ENCODE measurements around the gene TXLNG. TPM values are rescaled to one million over a fixed set of nuclear protein-coding genes. Genes with fewer than 3 reads are reported as not detected.

Gene TXLNG
- total and polyA plus RNA-seq, 2 of the 13 experiments (the other 11 are each of a cell fraction or from before 2014, with no cell fraction given): 13.1 to 15.5 TPM

DNA sequence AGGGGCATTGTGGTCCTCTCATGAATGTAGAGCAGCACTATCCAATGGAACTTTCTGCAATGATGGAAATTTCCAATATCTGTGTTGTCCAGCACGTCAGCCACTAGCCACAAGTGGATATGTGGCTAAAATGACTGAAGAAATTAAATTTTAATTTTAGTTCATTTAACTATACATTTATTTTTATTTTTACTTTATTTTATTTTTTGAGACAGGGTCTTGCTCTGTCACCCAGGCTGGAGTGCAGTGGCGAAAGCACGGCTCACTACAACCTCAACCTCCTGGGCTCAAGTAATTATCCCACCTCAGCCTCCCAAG, 97.2 kb downstream of the TXLNG start:
- no peaks in the 10 kb centered on the region for H3K36me3 ChIP-seq (replicated peaks in 1 of 2; ENCODE audit: control insufficient read depth in 1 of 2, insufficient read depth in 2 of 2, low read length in 2 of 2)
- H3K4me2 ChIP-seq (ENCODE audit: low read depth, low read length): no peak overlapping the region
- FAIRE-seq: no peak
- H3K4me1 ChIP-seq (ENCODE audit: insufficient read depth, low read length): no peaks in the 10 kb centered on the region
- H3K79me2 ChIP-seq (ENCODE audit: insufficient read depth, low read length): no peaks in the 10 kb centered on the region
- no peak for DNase-seq (ENCODE audit: low spot score)
- in situ Hi-C loops (cut with HindIII; ENCODE audit: extremely low pct_ligation_motif_present, low pct_unique_long_range_greater_than_20kb): no loop called here
- no peak for TF ChIP-seq JUND (CRISPR knock-in tag; IDR thresholded peaks at IDR 0.05)
- TF ChIP-seq ZNF776 (CRISPR knock-in tag; IDR thresholded peaks at IDR 0.05): no peak
- TF ChIP-seq, protein P1, sequence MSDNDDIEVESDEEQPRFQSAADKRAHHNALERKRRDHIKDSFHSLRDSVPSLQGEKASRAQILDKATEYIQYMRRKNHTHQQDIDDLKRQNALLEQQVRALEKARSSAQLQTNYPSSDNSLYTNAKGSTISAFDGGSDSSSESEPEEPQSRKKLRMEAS (IDR thresholded peaks at IDR 0.05): no peak
- TF ChIP-seq FOXC1 (CRISPR knock-in tag; IDR thresholded peaks at IDR 0.05; ENCODE audit: borderline replicate concordance): no peak
- TF ChIP-seq, protein P2, sequence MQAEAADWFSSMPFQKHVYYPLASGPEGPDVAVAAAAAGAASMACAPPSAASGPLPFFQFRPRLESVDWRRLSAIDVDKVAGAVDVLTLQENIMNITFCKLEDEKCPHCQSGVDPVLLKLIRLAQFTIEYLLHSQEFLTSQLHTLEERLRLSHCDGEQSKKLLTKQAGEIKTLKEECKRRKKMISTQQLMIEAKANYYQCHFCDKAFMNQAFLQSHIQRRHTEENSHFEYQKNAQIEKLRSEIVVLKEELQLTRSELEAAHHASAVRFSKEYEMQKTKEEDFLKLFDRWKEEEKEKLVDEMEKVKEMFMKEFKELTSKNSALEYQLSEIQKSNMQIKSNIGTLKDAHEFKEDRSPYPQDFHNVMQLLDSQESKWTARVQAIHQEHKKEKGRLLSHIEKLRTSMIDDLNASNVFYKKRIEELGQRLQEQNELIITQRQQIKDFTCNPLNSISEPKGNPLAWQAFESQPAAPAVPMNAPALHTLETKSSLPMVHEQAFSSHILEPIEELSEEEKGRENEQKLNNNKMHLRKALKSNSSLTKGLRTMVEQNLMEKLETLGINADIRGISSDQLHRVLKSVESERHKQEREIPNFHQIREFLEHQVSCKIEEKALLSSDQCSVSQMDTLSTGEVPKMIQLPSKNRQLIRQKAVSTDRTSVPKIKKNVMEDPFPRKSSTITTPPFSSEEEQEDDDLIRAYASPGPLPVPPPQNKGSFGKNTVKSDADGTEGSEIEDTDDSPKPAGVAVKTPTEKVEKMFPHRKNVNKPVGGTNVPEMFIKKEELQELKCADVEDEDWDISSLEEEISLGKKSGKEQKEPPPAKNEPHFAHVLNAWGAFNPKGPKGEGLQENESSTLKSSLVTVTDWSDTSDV (CRISPR knock-in tag; IDR thresholded peaks at IDR 0.05): no peak
- TF ChIP-seq, protein P3, sequence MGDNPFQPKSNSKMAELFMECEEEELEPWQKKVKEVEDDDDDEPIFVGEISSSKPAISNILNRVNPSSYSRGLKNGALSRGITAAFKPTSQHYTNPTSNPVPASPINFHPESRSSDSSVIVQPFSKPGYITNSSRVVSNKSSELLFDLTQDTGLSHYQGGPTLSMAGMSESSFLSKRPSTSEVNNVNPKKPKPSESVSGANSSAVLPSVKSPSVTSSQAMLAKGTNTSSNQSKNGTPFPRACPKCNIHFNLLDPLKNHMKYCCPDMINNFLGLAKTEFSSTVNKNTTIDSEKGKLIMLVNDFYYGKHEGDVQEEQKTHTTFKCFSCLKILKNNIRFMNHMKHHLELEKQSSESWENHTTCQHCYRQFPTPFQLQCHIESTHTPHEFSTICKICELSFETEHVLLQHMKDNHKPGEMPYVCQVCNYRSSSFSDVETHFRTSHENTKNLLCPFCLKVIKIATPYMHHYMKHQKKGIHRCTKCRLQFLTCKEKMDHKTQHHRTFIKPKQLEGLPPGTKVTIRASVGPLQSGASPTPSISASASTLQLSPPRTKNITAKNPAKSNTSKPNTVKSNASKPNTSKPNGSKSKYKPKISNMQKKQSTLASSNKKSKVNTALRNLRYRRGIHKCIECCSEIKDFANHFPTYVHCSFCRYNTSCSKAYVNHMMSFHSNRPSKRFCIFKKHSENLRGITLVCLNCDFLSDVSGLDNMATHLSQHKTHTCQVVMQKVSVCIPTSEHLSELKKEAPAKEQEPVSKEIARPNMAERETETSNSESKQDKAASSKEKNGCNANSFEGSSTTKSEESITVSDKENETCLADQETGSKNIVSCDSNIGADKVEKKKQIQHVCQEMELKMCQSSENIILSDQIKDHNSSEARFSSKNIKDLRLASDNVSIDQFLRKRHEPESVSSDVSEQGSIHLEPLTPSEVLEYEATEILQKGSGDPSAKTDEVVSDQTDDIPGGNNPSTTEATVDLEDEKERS (CRISPR knock-in tag; IDR thresholded peaks at IDR 0.05): no peak
- TF ChIP-seq, protein P4, sequence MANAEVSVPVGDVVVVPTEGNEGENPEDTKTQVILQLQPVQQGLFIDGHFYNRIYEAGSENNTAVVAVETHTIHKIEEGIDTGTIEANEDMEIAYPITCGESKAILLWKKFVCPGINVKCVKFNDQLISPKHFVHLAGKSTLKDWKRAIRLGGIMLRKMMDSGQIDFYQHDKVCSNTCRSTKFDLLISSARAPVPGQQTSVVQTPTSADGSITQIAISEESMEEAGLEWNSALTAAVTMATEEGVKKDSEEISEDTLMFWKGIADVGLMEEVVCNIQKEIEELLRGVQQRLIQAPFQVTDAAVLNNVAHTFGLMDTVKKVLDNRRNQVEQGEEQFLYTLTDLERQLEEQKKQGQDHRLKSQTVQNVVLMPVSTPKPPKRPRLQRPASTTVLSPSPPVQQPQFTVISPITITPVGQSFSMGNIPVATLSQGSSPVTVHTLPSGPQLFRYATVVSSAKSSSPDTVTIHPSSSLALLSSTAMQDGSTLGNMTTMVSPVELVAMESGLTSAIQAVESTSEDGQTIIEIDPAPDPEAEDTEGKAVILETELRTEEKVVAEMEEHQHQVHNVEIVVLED (CRISPR knock-in tag; IDR thresholded peaks at IDR 0.05; ENCODE audit: borderline replicate concordance): no peak
- TF ChIP-seq BORCS8-MEF2B (CRISPR knock-in tag; IDR thresholded peaks at IDR 0.05): no peak
- TF ChIP-seq, protein P5, sequence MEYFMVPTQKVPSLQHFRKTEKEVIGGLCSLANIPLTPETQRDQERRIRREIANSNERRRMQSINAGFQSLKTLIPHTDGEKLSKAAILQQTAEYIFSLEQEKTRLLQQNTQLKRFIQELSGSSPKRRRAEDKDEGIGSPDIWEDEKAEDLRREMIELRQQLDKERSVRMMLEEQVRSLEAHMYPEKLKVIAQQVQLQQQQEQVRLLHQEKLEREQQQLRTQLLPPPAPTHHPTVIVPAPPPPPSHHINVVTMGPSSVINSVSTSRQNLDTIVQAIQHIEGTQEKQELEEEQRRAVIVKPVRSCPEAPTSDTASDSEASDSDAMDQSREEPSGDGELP (IDR thresholded peaks at IDR 0.05; ENCODE audit: borderline replicate concordance, low read depth): no peak
- no peak for TF ChIP-seq ZNF180 (CRISPR knock-in tag; IDR thresholded peaks at IDR 0.05; ENCODE audit: borderline replicate concordance, low read depth)
- no peak for TF ChIP-seq ZNF484 (CRISPR knock-in tag; IDR thresholded peaks at IDR 0.05; ENCODE audit: borderline replicate concordance, low read depth)
- TF ChIP-seq, protein P6, sequence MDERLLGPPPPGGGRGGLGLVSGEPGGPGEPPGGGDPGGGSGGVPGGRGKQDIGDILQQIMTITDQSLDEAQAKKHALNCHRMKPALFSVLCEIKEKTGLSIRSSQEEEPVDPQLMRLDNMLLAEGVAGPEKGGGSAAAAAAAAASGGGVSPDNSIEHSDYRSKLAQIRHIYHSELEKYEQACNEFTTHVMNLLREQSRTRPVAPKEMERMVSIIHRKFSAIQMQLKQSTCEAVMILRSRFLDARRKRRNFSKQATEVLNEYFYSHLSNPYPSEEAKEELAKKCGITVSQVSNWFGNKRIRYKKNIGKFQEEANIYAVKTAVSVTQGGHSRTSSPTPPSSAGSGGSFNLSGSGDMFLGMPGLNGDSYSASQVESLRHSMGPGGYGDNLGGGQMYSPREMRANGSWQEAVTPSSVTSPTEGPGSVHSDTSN (CRISPR knock-in tag; IDR thresholded peaks at IDR 0.05): no peak
- no peak overlapping the region for H3K27ac ChIP-seq (ENCODE audit: extremely low read length, insufficient read depth, low read length)
- no peaks in the 10 kb centered on the region for H4K20me1 ChIP-seq (ENCODE audit: insufficient read depth, low read length)
- ChIA-PET CTCF (ENCODE audit: low intra/inter-chr PET ratio, low total read pairs) (interaction anchor here (2.8 kb wide), 1 partner anchor 163 kb away, joined by 12 read pairs; no protein-coding TSS in a partner anchor), POLR2A (interaction anchor here (0.9 kb wide), 1 partner anchor 114 kb away, joined by 3 read pairs; no protein-coding TSS in a partner anchor)
- ATAC-seq: no peak
- H3K4me3 ChIP-seq (replicated peaks in 1 of 3; ENCODE audit: insufficient read depth in 1 of 3, low read depth in 2 of 3, low read length in 3 of 3): no peak overlapping the region
- intact Hi-C loops (cut with micrococcal nuclease; ENCODE audit: unreplicated experiment): loop anchor here (1.0 kb wide), 1 partner anchor 163 kb away; no protein-coding TSS in a partner anchor
- no peaks in the 10 kb centered on the region for H3K27me3 ChIP-seq (ENCODE audit: control insufficient read depth in 1 of 2, insufficient read depth in 2 of 2, low read length in 2 of 2)
- 8% methylated on average over 3 of the region's 3 CpGs for WGBS (ENCODE audit: low lambda C conversion rate)
- no peak overlapping the region for H2AFZ ChIP-seq (ENCODE audit: low read length)
- H3K9ac ChIP-seq (ENCODE audit: insufficient read depth, low read depth, low read length): no peak overlapping the region
- BruUV-seq (replicated peaks): no TSS peak
- H3K9me3 ChIP-seq (ENCODE audit: low read length): no peaks in the 10 kb centered on the region
